Progenitor cell of endocrine pancreas (in vitro differentiated cells): ENCODE results near the gene SREBF2. TPM values are rescaled to one million over a fixed set of nuclear protein-coding genes. Genes with fewer than 3 reads are reported as not detected.

Source experiments
- DNase-seq: peaks from one replicate; pipeline ENCODE4 v3.0.0; 2021; ENCODE audit warnings: low spot score; ENCODE audit not compliant: unreplicated experiment
- H3K27ac Mint-ChIP-seq: 2 replicates; pipeline ENCODE4 v1.8.0; 2021; ENCODE audit warnings: mild to moderate bottlenecking, moderate library complexity, mixed read lengths
- H3K27me3 Mint-ChIP-seq: 2 replicates; pipeline ENCODE4 v1.8.0; 2021; ENCODE audit warnings: mixed read lengths
- H3K36me3 Mint-ChIP-seq: 2 replicates; pipeline ENCODE4 v1.8.0; 2022; ENCODE audit warnings: mixed read lengths; ENCODE audit not compliant: insufficient read depth
- H3K4me1 Mint-ChIP-seq: 2 replicates; pipeline ENCODE4 v1.8.0; 2021; ENCODE audit warnings: low read depth, mixed read lengths
- H3K4me3 Mint-ChIP-seq: 2 replicates; pipeline ENCODE4 v1.8.0; 2021; ENCODE audit warnings: low read depth, mild to moderate bottlenecking, moderate library complexity, mixed read lengths
- H3K9me3 Mint-ChIP-seq: 2 replicates; pipeline ENCODE4 v1.8.0; 2021; ENCODE audit warnings: low read depth, mixed read lengths
- CTCF ChIP-seq: fragments of 200-600 bp; sonication (generic); IDR thresholded peaks from one replicate; pipeline ENCODE4 v1.5.0; 2021; ENCODE audit warnings: antibody characterized with exemption, mild to moderate bottlenecking; ENCODE audit not compliant: unreplicated experiment
- total RNA-seq: library from RNA; stranded (reverse); gene quantifications from 2 replicates; pipeline ENCODE4 v1.2.1, GENCODE V29; 2021

SREBF2 gene
- total RNA-seq, 1 donor from 2014 or later = 156 TPM

GRCh38 chr22:41935015-41935351 lies 102.1 kb downstream of the SREBF2 start:
- Mint-ChIP-seq H3K27me3 (no peaks in the 10 kb centered on the region), H3K27ac (no peak overlapping the region), H3K4me1 (peaks cover under 1% of the 10 kb centered on the region), H3K36me3 (no peaks in the 10 kb centered on the region), H3K9me3 (no peaks in the 10 kb centered on the region), H3K4me3 (no peak overlapping the region)
- TF ChIP-seq CTCF = no peak
- DNase-seq = no peak

GRCh38 chr22:41935509-41935908 lies 102.6 kb downstream of the SREBF2 start:
- H3K36me3 Mint-ChIP-seq = no peaks in the 10 kb centered on the region

GRCh38 chr22:41936894-41937169 lies 103.9 kb downstream of the SREBF2 start:
- H3K4me1 Mint-ChIP-seq = peaks cover 2% of the 10 kb centered on the region
- H3K27me3 Mint-ChIP-seq = no peaks in the 10 kb centered on the region
- H3K4me3 Mint-ChIP-seq = no peak overlapping the region
- H3K36me3 Mint-ChIP-seq = no peaks in the 10 kb centered on the region
- TF ChIP-seq CTCF = no peak
- H3K27ac Mint-ChIP-seq = no peak overlapping the region
- no peak for DNase-seq
- no peaks in the 10 kb centered on the region for H3K9me3 Mint-ChIP-seq

More at GRCh38 chr22:41935509-41935908, 102.6 kb downstream of the SREBF2 start:
- H3K9me3 Mint-ChIP-seq = no peaks in the 10 kb centered on the region
- H3K4me3 Mint-ChIP-seq = no peak overlapping the region
- no peak for TF ChIP-seq CTCF
- no peak overlapping the region for H3K27ac Mint-ChIP-seq
- no peak for DNase-seq
- no peaks in the 10 kb centered on the region for H3K27me3 Mint-ChIP-seq
- peaks cover 2% of the 10 kb centered on the region for H3K4me1 Mint-ChIP-seq

GRCh38 chr22:41939981-41940831 lies 107.3 kb downstream of the SREBF2 start:
- H3K9me3 Mint-ChIP-seq = no peaks in the 10 kb centered on the region
- H3K27ac Mint-ChIP-seq = peak overlapping the region; percentile 80
- DNase-seq = no peak
- peaks cover 2% of the 10 kb centered on the region for H3K4me1 Mint-ChIP-seq
- no peaks in the 10 kb centered on the region for H3K27me3 Mint-ChIP-seq
- TF ChIP-seq CTCF = no peak
- H3K36me3 Mint-ChIP-seq = peaks cover 2% of the 10 kb centered on the region
- H3K4me3 Mint-ChIP-seq = no peak overlapping the region

- peak; percentile 76 for DNase-seq
- Mint-ChIP-seq H3K36me3 (peaks cover 3% of the 10 kb centered on the region), H3K4me1 (peaks cover 7% of the 10 kb centered on the region), H3K9me3 (no peaks in the 10 kb centered on the region), H3K27ac (no peak overlapping the region), H3K4me3 (no peak overlapping the region), H3K27me3 (no peaks in the 10 kb centered on the region)
- peak; percentile 86 for TF ChIP-seq CTCF
These were observed 108.2 kb downstream of the SREBF2 start for GRCh38 chr22:41940832-41941765.
